HepG2 (cell line): ENCODE measurements around the gene ARID3C. TPM values are rescaled to one million over a fixed set of nuclear protein-coding genes. Genes with fewer than 3 reads are reported as not detected.

ENCODE experiments used
- ARID4A ChIP-seq: sonication (generic); formaldehyde crosslinking; IDR thresholded peaks from 2 replicates; pipeline ENCODE4 v1.5.0; 2020; ENCODE audit warnings: mild to moderate bottlenecking, missing genetic modification reagents, borderline replicate concordance
- JUN ChIP-seq: sonication (generic); formaldehyde crosslinking; IDR thresholded peaks from 2 replicates; pipeline ENCODE4 v1.4.0; 2020; ENCODE audit warnings: mild to moderate bottlenecking, missing genetic modification reagents
- REPIN1 ChIP-seq: sonication (generic); formaldehyde crosslinking; IDR thresholded peaks from 2 replicates; pipeline ENCODE4 v1.8.0; 2022; ENCODE audit warnings: missing genetic modification reagents, low read depth, mild to moderate bottlenecking, borderline replicate concordance
- XRCC5 ChIP-seq: fragments of 200-400 bp; formaldehyde crosslinking; optimal IDR thresholded peaks from 2 replicates; pipeline ENCODE3; 2017; ENCODE audit warnings: mild to moderate bottlenecking, low read length
- YEATS2 ChIP-seq: sonication (generic); formaldehyde crosslinking; IDR thresholded peaks from 2 replicates; pipeline ENCODE4 v1.4.0; 2020; ENCODE audit warnings: missing genetic modification reagents, borderline replicate concordance
- ZFP36L1 ChIP-seq: sonication (generic); formaldehyde crosslinking; IDR thresholded peaks from 2 replicates; pipeline ENCODE4 v1.8.0; 2022; ENCODE audit warnings: mild to moderate bottlenecking, missing genetic modification reagents, moderate library complexity
- ZNF607 ChIP-seq: sonication (generic); formaldehyde crosslinking; IDR thresholded peaks from 2 replicates; pipeline ENCODE4 v1.5.1; 2020; ENCODE audit warnings: missing genetic modification reagents, mild to moderate bottlenecking, borderline replicate concordance
- ZNF83 ChIP-seq: sonication (generic); formaldehyde crosslinking; IDR thresholded peaks from 2 replicates; pipeline ENCODE4 v1.4.0; 2020; ENCODE audit warnings: missing genetic modification reagents, mild to moderate bottlenecking, borderline replicate concordance
- ZSCAN5A ChIP-seq: sonication (generic); formaldehyde crosslinking; IDR thresholded peaks from 2 replicates; pipeline ENCODE4 v1.8.0; 2022; ENCODE audit warnings: mild to moderate bottlenecking, missing genetic modification reagents, borderline replicate concordance
- polyA plus RNA-seq, 8 experiments: library from polyadenylated mRNA; depleted of rRNA in 3 of 8; stranded (reverse) in 7 of 8; unstranded in 1 of 8; fragments of >200 nt; fragmentation: Illumina TruSeq in 4 of 8; extraction: Trizol in 4 of 8; gene quantifications; 2 replicates each; pipeline versions ENCODE4 v1.2.1 to v1.2.3, GENCODE V29; 2011 to 2016; ENCODE audit warnings: low read depth in 4 of 8, missing spikeins in 1 of 8, mixed read lengths in 1 of 8; ENCODE audit not compliant: insufficient read depth in 1 of 8
- total RNA-seq, 5 experiments: library from RNA; depleted of rRNA; stranded (reverse); fragments of >200 nt; fragmentation: Illumina TruSeq; extraction: Trizol; gene quantifications; 2 replicates each; pipeline ENCODE4 v1.2.3, GENCODE V29; 2016; ENCODE audit warnings: low read depth in 1 of 5
- TF ChIP-seq, protein P1 (sequence below): sonication (generic); formaldehyde crosslinking; IDR thresholded peaks from one replicate; pipeline ENCODE4 v1.5.1; 2020; ENCODE audit warnings: mild to moderate bottlenecking, missing genetic modification reagents; ENCODE audit errors: not compliant biosample characterization

The ARID3C gene
- total and polyA plus RNA-seq, 2 of the 13 experiments (the other 11 are each of a cell fraction or from before 2014, with no cell fraction given), result not detected

- no peak for TF ChIP-seq ARID4A (CRISPR knock-in tag)
- TF ChIP-seq ZNF607 (CRISPR knock-in tag), result 0 out of 2 replicates have a peak, but pooled peaks have one; percentile 13
- no peak for TF ChIP-seq YEATS2
- no peak for TF ChIP-seq JUN
- TF ChIP-seq ZNF83, result no peak
- no peak for TF ChIP-seq ZSCAN5A (CRISPR knock-in tag)
- 0 out of 2 replicates have a peak, but pooled peaks have one; percentile 17 for TF ChIP-seq ZFP36L1 (CRISPR knock-in tag)
- no peak for TF ChIP-seq REPIN1 (CRISPR knock-in tag)
- no peak for TF ChIP-seq XRCC5
- TF ChIP-seq, protein P1, sequence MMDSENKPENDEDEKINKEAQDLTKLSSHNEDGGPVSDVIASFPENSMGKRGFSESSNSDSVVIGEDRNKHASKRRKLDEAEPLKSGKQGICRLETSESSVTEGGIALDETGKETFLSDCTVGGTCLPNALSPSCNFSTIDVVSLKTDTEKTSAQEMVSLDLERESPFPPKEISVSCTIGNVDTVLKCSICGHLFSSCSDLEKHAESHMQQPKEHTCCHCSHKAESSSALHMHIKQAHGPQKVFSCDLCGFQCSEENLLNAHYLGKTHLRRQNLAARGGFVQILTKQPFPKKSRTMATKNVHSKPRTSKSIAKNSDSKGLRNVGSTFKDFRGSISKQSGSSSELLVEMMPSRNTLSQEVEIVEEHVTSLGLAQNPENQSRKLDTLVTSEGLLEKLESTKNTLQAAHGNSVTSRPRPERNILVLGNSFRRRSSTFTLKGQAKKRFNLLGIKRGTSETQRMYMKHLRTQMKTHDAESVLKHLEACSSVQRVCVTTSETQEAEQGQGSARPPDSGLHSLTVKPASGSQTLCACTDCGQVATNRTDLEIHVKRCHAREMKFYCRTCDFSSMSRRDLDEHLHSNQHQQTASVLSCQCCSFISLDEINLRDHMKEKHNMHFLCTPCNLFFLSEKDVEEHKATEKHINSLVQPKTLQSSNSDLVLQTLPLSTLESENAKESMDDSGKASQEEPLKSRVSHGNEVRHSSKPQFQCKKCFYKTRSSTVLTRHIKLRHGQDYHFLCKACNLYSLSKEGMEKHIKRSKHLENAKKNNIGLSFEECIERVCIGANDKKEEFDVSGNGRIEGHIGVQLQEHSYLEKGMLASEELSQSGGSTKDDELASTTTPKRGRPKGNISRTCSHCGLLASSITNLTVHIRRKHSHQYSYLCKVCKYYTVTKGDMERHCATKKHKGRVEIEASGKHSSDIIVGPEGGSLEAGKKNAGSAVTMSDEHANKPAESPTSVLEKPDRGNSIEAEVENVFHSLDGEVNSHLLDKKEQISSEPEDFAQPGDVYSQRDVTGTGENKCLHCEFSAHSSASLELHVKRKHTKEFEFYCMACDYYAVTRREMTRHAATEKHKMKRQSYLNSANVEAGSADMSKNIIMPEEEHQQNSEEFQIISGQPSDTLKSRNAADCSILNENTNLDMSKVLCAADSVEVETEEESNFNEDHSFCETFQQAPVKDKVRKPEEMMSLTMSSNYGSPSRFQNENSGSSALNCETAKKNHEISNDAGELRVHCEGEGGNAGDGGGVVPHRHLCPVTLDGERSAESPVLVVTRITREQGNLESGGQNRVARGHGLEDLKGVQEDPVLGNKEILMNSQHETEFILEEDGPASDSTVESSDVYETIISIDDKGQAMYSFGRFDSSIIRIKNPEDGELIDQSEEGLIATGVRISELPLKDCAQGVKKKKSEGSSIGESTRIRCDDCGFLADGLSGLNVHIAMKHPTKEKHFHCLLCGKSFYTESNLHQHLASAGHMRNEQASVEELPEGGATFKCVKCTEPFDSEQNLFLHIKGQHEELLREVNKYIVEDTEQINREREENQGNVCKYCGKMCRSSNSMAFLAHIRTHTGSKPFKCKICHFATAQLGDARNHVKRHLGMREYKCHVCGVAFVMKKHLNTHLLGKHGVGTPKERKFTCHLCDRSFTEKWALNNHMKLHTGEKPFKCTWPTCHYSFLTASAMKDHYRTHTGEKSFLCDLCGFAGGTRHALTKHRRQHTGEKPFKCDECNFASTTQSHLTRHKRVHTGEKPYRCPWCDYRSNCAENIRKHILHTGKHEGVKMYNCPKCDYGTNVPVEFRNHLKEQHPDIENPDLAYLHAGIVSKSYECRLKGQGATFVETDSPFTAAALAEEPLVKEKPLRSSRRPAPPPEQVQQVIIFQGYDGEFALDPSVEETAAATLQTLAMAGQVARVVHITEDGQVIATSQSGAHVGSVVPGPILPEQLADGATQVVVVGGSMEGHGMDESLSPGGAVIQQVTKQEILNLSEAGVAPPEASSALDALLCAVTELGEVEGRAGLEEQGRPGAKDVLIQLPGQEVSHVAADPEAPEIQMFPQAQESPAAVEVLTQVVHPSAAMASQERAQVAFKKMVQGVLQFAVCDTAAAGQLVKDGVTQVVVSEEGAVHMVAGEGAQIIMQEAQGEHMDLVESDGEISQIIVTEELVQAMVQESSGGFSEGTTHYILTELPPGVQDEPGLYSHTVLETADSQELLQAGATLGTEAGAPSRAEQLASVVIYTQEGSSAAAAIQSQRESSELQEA (CRISPR knock-in tag), result no peak
Measured at GRCh38 chr9:34651321-34651720, 22.5 kb upstream of the ARID3C start (continued).
